Adipose tissue (tissue), 3 donors: ENCODE measurements around the gene SLC30A2. TPM values are rescaled to one million over a fixed set of nuclear protein-coding genes. Genes with fewer than 3 reads are reported as not detected.
"Not testable (repeated sequence)": the region's sequence is repeated elsewhere in the genome, so short reads cannot be mapped to it uniquely, and the experiment has no call there.

Experiments used
- H3K27ac ChIP-seq: one replicate; pipeline ENCODE4 v1.5.1; 2013; ENCODE audit warnings: low read depth, low read length
- WGBS, 3 donors: extraction: QIAGEN DNeasy Blood & Tissue Kit; methylation state at CpG; one replicate each; pipeline ENCODE4 v1.1.7; 2013; 5-methylcytosine and 5-hydroxymethylcytosine counted together
- polyA plus RNA-seq, 3 donors: library from polyadenylated mRNA; stranded (reverse); fragments of 200-250 nt; gene quantifications; one replicate each; pipeline ENCODE4 v1.2.3, GENCODE V29; 2013
- donor health status: healthy with polysubstance abuse.
- donor health status: Bipolar disorder and iron deficiency.
- donor health status: healthy.

The SLC30A2 gene
- polyA plus RNA-seq: 10 to 100 TPM in 1 of 3 donors, under 1 TPM in 1, not detected in 1; 0.07 to 99.7 TPM

GRCh38 chr1:26045722-26046245 is at the start of gene SLC30A2:
Gene SLC30A2, minus strand, starts transcription at chr1:26046118. Its CDS starts 222 bp downstream, at chr1:26045896.
- H3K27ac ChIP-seq: no peak within 1 kb of the TSS
- WGBS, 3 donors: 1% methylated on average over 52 to 62 of the region's 62 CpGs

- no peak overlapping the region for H3K27ac ChIP-seq
- 37 to 66% (median 40%) methylated on average over 17 of the region's 17 CpGs for WGBS, 3 donors
Measured at GRCh38 chr1:26094677-26095383, 48.9 kb upstream of the SLC30A2 start.

DNA sequence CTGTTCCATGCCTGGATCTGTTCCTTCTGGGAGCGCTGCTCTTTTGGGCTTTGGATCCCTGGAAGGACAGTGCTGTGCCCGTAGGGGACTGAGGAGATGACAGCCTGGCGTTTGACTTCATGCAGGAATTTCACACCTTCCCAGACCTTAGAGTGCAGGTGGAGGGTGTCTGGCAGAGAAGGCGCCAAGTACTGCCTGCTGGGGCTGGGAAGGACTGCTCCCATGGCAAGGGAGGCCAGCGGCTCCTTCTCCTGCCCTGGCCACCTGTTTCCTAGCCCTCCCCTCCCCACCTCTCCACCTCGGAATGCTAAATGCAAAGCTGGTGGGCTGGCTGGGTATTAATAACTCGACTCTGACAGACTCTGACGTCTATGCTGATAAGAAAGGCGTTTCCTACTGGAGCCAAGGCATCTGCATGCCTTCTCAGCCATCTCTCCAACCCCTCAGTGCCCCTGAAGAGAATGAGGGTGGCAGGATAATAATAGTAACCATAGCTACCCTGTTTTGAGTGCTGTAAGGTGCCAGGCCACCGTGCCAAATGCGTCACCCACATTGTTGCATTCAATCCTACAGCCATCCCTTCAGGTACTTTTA is 48.3 kb upstream of the SLC30A2 start:
- WGBS, 3 donors: 16 to 33% (median 28%) methylated on average over 11 of the region's 11 CpGs
- H3K27ac ChIP-seq: no peak overlapping the region

GRCh38 chr1:26093569-26093968 is 47.7 kb upstream of the SLC30A2 start:
- 30 to 48% (median 38%) methylated on average over 6 of the region's 6 CpGs for WGBS, 3 donors

GRCh38 chr1:26092422-26092821 is 46.5 kb upstream of the SLC30A2 start:
- H3K27ac ChIP-seq: no peak overlapping the region
- WGBS, 3 donors: 69 to 83% (median 72%) methylated on average over 7 of the region's 7 CpGs

More at GRCh38 chr1:26093569-26093968, 47.7 kb upstream of the SLC30A2 start:
- not testable (repeated sequence) for H3K27ac ChIP-seq

GRCh38 chr1:26090893-26091292 is 45.0 kb upstream of the SLC30A2 start:
- 83 to 89% (median 85%) methylated on average over 3 of the region's 3 CpGs for WGBS, 3 donors
- no peak overlapping the region for H3K27ac ChIP-seq

GRCh38 chr1:26089125-26089524 is 43.2 kb upstream of the SLC30A2 start:
- WGBS, 3 donors: 92 to 96% (median 92%) methylated on average over 3 of the region's 3 CpGs
- H3K27ac ChIP-seq: no peak overlapping the region

GRCh38 chr1:26084844-26085243 is 38.9 kb upstream of the SLC30A2 start:
- no peak overlapping the region for H3K27ac ChIP-seq

GRCh38 chr1:26084091-26084561 is 38.2 kb upstream of the SLC30A2 start:
- no peak overlapping the region for H3K27ac ChIP-seq
- WGBS, 3 donors: 48 to 71% (median 54%) methylated on average over 2 of the region's 2 CpGs

More at GRCh38 chr1:26084844-26085243, 38.9 kb upstream of the SLC30A2 start:
- 88 to 94% (median 92%) methylated on average over 2 of the region's 2 CpGs for WGBS, 3 donors

GRCh38 chr1:26083208-26083607 is 37.3 kb upstream of the SLC30A2 start:
- no peak overlapping the region for H3K27ac ChIP-seq
- 53 to 63% (median 55%) methylated on average over 5 of the region's 5 CpGs for WGBS, 3 donors

DNA sequence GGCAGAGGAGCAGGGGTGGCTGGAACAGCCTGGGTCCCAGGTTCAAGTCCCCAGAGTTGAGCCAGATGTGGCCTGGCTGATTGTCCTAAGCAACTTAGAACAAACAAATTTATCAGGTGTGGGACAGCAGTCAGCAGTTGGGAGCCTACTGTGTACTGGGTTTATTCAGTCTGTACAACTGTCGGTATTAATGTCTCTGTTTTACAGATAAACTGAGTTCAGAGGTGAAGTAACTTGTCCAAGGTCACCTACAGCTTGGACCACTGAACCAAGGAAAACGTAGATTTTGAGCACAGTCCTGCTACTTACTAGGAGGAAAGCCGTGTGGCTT is 36.1 kb upstream of the SLC30A2 start:
- 52 to 87% (median 81%) methylated on average over 3 of the region's 3 CpGs for WGBS, 3 donors
- no peak overlapping the region for H3K27ac ChIP-seq

DNA sequence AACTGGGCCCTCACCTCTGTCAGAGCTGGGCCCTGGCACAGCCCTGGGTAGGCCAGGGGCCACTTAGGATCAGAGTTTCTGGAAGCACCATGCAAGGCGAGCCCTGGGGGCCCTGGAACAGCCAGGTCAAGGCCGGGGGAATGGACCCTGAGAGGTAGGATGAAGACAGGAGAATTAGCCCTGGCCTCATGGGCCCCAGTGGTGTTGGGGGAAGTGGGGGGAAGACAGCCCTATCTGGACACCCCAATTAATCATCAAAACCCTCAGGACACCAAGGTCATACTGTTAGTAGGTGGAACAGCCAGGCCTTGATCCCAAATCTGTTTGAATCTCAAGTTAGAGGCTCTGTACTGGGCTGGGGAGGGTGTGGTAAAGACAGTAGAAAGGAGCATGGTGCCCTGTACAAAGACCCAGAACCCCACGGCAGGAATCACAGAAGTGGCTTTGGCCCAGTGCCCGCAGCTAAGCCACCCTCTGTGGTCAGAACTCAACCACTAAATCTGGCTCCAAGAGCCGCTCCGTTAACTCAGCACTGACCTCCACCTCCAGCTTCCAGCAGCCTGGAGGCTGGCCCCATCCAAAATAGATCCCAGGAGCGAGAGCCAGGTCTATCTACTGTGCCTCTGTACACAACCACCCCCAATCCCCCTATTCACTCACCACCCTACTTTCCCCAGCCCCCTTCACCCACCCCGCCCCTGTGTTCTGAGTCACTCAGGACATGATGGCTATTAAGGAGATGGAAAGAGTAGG is 35.5 kb upstream of the SLC30A2 start:
- 62 to 88% (median 66%) methylated on average over 8 of the region's 8 CpGs for WGBS, 3 donors
- no peak overlapping the region for H3K27ac ChIP-seq

DNA sequence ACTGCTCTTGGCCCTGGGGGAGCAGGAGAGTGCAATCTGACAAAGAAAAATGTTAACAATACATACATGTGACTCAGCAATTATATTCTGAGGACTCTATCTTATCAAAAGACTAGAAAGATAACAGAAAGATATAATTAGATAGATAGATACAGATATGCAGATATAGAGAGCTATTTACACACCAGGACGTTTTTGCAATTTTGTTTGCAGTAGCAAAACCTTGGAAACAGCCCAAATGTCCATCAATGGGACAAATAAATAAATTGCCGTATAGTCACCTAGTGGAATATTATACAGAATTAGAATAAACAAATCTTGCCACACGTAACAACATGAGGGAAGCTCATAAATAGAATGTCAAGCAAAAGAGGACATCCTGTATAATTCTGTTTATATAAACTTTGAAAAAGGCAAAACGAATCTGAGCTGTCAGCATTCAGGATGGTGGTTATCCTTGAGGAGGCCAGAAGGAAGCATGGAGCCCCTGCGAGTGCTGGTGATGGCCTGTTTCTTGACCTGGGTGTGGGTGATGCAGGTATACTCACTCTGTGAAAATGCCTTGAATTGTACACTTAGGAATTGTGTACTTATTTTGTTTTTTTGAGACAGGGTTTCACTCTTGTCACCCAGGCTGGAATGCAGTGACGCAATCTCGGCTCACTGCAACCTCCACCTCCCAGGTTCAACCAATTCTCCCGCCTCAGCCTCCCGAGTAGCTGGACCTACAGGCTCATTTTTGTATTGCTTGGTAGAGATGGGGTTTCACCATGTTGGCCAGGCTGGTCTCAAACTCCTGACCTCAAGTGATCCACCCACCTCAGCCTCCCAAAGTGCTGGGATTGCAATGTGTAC is 34.3 kb upstream of the SLC30A2 start:
- H3K27ac ChIP-seq: no peak overlapping the region
- WGBS, 3 donors: 45 to 78% (median 70%) methylated on average over 9 of the region's 9 CpGs

DNA sequence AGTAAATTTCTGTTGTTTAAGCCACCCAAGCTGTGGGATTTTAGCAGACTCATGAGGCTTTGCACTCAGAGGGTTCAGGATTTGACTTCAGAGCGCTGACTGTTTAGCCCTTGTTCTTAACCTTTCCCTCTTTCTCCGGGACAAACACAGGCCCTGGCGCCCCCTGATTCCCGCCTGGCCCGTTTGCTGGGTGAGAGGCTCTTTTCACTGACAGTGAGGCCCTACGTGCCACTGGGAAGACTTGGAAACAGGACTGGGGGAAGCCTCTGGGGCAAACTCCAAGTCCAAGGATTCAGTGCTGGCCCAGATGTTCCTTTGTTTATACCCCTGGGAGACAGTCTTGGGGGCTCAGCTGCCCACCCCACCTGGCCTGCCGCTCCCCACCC is 33.3 kb upstream of the SLC30A2 start:
- H3K27ac ChIP-seq: no peak overlapping the region
- 70 to 78% (median 73%) methylated on average over 7 of the region's 7 CpGs for WGBS, 3 donors

DNA sequence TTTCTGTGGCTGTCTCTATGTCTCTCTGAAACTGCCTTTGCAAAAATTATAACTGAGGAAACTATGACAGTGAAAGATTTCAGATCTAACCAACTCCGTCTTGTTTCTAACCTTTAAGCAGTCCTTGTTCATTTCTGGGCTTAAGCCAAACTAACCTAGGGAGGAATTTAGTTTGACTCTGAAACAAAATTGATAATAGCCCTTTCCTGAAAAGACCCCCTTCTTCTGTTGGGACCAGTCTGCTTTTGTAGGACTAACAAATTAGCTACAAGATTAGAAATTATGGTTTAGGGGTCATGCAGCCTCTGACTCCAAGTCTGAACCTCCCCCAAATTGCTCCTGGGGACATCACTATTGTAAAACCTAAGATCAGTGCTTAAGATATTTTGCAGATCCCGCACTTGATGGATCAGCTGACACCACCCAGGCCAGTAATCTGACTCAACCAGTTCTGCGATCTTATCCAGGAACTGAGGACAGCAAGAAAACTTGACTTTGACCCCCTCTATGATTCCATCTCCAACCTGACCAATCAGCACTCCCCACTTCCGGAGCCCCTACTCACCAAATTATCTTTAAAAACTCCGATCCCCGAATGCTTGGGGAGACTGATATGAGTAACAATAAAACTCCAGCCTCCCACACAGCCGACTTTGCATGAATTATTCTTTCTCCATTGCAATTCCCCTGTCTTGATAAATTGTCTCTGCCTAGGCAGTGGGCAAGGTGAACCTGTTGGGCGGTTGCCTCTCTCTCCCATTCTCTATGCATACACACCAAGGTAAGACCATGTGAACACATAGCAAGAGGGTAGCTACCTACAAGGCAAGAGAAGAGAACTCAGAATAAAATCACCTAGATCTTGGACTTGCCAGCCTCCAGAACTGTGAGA is 32.6 kb upstream of the SLC30A2 start:
- H3K27ac ChIP-seq: no peak overlapping the region
- 61 to 64% (median 62%) methylated on average over 8 of the region's 8 CpGs for WGBS, 3 donors

GRCh38 chr1:26077524-26077923 is 31.6 kb upstream of the SLC30A2 start:
- no peak overlapping the region for H3K27ac ChIP-seq
- 98 to 100% (median 100%) methylated on average over 1 of the region's 1 CpG for WGBS, 3 donors

GRCh38 chr1:26075421-26076144 is 29.7 kb upstream of the SLC30A2 start:
- 59 to 79% (median 73%) methylated on average over 3 of the region's 3 CpGs for WGBS, 3 donors
- H3K27ac ChIP-seq: no peak overlapping the region
